ENCODE measurements around the gene DAPK2. TPM values are rescaled to one million over a fixed set of nuclear protein-coding genes. Genes with fewer than 3 reads are reported as not detected.
A peak's percentile ranks its signal among the peaks of the same experiment; 100 is the strongest.

The DAPK2 gene
- polyA plus RNA-seq, 2 of the 4 experiments (the other 2 are of a cell fraction): 3.1 to 4.8 TPM

DNA sequence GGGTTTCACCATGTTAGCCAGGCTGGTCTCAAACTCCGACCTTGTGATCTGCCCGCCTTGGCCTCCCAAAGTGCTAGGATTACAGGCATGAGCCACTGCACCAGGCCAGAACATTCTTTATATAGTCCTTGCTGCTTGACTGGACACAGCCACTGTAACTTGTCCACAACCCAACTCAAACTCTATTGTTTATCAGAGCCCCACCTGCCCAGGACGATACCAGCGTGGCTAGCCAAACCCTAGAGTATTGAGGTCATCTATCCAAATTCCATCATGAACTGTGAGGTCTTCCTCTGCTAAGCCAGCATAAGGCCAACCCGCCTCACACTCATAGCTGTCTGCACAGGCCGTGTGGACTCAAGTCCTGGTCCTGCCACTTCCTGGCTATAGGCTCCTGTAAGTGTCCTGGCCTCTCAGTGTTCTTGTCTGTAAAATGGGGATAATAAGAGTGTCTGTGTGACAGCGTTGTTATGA, 63.9 kb downstream of the DAPK2 start:
- no peak for FAIRE-seq
- H3K4me3 ChIP-seq: no peak overlapping the region
- H3K4me1 ChIP-seq: peaks cover 6% of the 10 kb centered on the region; the same call in 1 of the 3 replicates
- ChIA-PET POLR2A (no interaction called here), CTCF (interaction anchor here (1.2 to 1.5 kb wide), 4 partner anchors 11 to 230 kb away, joined by 3 to 8 read pairs (median 4); partner anchors contain the start of gene DAPK2)
- ATAC-seq: no peak
- no peak for TF ChIP-seq KDM5A (IDR thresholded peaks at IDR 0.05)
- TF ChIP-seq NFE2L2 (conservative IDR thresholded peaks at IDR 0.05; ENCODE audit: low read length): no peak
- no peak for TF ChIP-seq JUN (IDR thresholded peaks at IDR 0.05)
- TF ChIP-seq SREBF2 (IDR thresholded peaks at IDR 0.05): no peak
- TF ChIP-seq POLR2AphosphoS2 (conservative IDR thresholded peaks at IDR 0.05; ENCODE audit: low read length): no peak
- TF ChIP-seq HOXB13 (CRISPR knock-in tag; IDR thresholded peaks at IDR 0.05; ENCODE audit: low read depth): no peak
- TF ChIP-seq RFX5 (IDR thresholded peaks at IDR 0.05): no peak
- no peak for TF ChIP-seq HDAC2 (IDR thresholded peaks at IDR 0.05)
- TF ChIP-seq, protein P1, sequence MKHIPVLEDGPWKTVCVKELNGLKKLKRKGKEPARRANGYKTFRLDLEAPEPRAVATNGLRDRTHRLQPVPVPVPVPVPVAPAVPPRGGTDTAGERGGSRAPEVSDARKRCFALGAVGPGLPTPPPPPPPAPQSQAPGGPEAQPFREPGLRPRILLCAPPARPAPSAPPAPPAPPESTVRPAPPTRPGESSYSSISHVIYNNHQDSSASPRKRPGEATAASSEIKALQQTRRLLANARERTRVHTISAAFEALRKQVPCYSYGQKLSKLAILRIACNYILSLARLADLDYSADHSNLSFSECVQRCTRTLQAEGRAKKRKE (CRISPR knock-in tag; IDR thresholded peaks at IDR 0.05; ENCODE audit: low read depth): no peak
- TF ChIP-seq ESRRA (IDR thresholded peaks at IDR 0.05; ENCODE audit: borderline replicate concordance, low read length): no peak
- TF ChIP-seq CBX2 (IDR thresholded peaks at IDR 0.05; ENCODE audit: borderline replicate concordance, low read depth): no peak
- no peak for TF ChIP-seq EP300 (IDR thresholded peaks at IDR 0.05)
- no peak overlapping the region for H3K4me2 ChIP-seq
- H3K9me3 ChIP-seq: no peaks in the 10 kb centered on the region
- H3K27ac ChIP-seq: no peak overlapping the region
- no peak for DNase-seq (ENCODE audit: low read depth in 1 of 2, low spot score in 1 of 2)
- 79% methylated on average over 7 of the region's 7 CpGs for WGBS (ENCODE audit: missing lambda C conversion rate)

DNA sequence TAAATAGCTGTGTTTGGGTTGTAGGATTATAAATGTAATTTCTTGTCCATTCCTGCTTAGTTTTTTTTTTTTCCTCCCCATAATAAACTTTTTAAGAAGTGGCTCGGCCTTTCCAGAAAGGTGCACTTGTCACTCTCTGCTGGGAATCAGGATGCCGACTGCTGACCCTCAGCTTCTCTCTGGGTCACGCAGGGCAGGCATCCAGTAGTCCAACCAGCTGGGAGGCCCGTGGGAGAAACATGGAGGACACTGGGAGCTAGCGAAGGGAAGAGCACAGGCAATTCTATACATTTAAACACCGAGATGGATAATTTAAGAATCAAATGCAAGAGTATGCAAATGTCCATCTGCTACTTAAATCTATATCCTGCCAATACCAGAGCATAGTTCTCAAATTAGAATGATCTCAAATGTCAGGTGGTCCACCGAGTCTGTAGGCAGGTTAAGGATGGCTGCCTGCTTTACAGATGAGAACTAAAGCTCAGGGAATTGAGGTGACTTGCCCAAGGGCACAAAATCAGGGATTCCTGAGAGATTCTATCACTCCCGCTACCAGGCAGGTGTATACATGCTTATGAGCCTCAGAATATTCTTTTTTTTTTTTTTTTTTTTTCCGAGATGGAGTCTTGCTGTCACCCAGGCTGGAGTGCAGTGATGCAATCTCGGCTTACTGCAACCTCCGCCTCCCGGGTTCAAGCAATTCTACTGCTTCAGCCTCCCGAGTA, 64.5 kb downstream of the DAPK2 start:
- Histone ChIP-seq H3K9me3 (no peaks in the 10 kb centered on the region), H3K4me1 (peaks cover 6% of the 10 kb centered on the region; the same call in 1 of the 3 replicates), H3K4me3 (no peak overlapping the region), H3K27ac (no peak overlapping the region), H3K4me2 (no peak overlapping the region)
- ChIA-PET POLR2A (no interaction called here), CTCF (interaction anchor here (0.6 to 2.0 kb wide), 4 partner anchors 12 to 40 kb away, joined by 3 to 7 read pairs (median 4); no protein-coding TSS in a partner anchor)
- WGBS (ENCODE audit: missing lambda C conversion rate): 81% methylated on average over 13 of the region's 13 CpGs
- TF ChIP-seq POLR2A (IDR thresholded peaks at IDR 0.05; ENCODE audit: low read length): no peak
- FAIRE-seq: no peak
- no peak for DNase-seq (ENCODE audit: low read depth in 1 of 2, low spot score in 1 of 2)
- ATAC-seq: no peak

DNA sequence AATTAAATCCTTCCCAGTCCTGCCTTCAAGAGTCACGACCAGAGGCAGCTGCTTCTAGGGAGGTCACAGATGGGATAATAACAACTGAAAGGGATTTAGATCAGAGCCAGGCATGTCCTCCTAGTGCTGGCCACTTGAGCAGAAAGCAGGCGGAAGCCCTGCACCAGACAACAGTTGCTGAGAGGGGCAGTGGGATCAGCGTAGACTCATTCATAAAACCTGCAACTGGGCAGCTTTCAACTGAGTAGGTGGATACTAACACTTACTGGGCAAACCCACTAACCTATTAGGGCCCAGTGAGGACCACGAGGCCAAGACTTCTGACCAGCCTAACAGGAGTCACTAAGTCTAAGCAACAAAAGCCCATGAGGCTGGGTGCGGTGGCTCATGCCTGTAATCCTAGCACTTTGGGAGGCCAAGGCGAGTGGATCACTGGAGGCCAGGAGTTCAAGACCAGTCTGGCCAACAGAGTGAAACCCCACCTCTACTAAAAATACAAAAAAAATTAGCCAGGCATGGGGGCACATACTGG, 67.0 kb downstream of the DAPK2 start:
- FAIRE-seq: no peak
- ChIA-PET CTCF (interaction anchor here (0.6 to 2.4 kb wide), 5 partner anchors 28 to 336 kb away, joined by 3 to 5 read pairs (median 3); partner anchors contain the start of gene DAPK2), POLR2A (no interaction called here)
- no peak overlapping the region for H3K4me2 ChIP-seq
- WGBS (ENCODE audit: missing lambda C conversion rate): 66% methylated on average over 6 of the region's 6 CpGs
- no peak overlapping the region for H3K4me3 ChIP-seq
- no peaks in the 10 kb centered on the region for H3K9me3 ChIP-seq
- ATAC-seq: peak in 1 of 2 experiments; percentile 20; a peak in 1 of 6 replicates
- peaks cover 6% of the 10 kb centered on the region; the same call in 1 of the 3 replicates for H3K4me1 ChIP-seq
- H3K27ac ChIP-seq: no peak overlapping the region
- no peak for DNase-seq (ENCODE audit: low read depth in 1 of 2, low spot score in 1 of 2)
- no peak for TF ChIP-seq ZFP36 (IDR thresholded peaks at IDR 0.05; ENCODE audit: borderline replicate concordance, partially characterized antibody)
- TF ChIP-seq, protein P2, sequence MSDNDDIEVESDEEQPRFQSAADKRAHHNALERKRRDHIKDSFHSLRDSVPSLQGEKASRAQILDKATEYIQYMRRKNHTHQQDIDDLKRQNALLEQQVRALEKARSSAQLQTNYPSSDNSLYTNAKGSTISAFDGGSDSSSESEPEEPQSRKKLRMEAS (IDR thresholded peaks at IDR 0.05): no peak
- no peak for TF ChIP-seq PHF8 (IDR thresholded peaks at IDR 0.05; ENCODE audit: borderline replicate concordance, low read depth)
- no peak for TF ChIP-seq FOSB (CRISPR knock-in tag; IDR thresholded peaks at IDR 0.05)
- TF ChIP-seq EP300 (IDR thresholded peaks at IDR 0.05): no peak
- TF ChIP-seq, protein P3, sequence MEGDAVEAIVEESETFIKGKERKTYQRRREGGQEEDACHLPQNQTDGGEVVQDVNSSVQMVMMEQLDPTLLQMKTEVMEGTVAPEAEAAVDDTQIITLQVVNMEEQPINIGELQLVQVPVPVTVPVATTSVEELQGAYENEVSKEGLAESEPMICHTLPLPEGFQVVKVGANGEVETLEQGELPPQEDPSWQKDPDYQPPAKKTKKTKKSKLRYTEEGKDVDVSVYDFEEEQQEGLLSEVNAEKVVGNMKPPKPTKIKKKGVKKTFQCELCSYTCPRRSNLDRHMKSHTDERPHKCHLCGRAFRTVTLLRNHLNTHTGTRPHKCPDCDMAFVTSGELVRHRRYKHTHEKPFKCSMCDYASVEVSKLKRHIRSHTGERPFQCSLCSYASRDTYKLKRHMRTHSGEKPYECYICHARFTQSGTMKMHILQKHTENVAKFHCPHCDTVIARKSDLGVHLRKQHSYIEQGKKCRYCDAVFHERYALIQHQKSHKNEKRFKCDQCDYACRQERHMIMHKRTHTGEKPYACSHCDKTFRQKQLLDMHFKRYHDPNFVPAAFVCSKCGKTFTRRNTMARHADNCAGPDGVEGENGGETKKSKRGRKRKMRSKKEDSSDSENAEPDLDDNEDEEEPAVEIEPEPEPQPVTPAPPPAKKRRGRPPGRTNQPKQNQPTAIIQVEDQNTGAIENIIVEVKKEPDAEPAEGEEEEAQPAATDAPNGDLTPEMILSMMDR (IDR thresholded peaks at IDR 0.05): no peak
- TF ChIP-seq, protein P4, sequence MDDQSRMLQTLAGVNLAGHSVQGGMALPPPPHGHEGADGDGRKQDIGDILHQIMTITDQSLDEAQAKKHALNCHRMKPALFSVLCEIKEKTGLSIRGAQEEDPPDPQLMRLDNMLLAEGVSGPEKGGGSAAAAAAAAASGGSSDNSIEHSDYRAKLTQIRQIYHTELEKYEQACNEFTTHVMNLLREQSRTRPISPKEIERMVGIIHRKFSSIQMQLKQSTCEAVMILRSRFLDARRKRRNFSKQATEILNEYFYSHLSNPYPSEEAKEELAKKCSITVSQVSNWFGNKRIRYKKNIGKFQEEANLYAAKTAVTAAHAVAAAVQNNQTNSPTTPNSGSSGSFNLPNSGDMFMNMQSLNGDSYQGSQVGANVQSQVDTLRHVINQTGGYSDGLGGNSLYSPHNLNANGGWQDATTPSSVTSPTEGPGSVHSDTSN (IDR thresholded peaks at IDR 0.05): no peak
- TF ChIP-seq, protein P5, sequence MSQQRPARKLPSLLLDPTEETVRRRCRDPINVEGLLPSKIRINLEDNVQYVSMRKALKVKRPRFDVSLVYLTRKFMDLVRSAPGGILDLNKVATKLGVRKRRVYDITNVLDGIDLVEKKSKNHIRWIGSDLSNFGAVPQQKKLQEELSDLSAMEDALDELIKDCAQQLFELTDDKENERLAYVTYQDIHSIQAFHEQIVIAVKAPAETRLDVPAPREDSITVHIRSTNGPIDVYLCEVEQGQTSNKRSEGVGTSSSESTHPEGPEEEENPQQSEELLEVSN (IDR thresholded peaks at IDR 0.05; ENCODE audit: borderline replicate concordance, low read depth): no peak
- TF ChIP-seq, protein P6, sequence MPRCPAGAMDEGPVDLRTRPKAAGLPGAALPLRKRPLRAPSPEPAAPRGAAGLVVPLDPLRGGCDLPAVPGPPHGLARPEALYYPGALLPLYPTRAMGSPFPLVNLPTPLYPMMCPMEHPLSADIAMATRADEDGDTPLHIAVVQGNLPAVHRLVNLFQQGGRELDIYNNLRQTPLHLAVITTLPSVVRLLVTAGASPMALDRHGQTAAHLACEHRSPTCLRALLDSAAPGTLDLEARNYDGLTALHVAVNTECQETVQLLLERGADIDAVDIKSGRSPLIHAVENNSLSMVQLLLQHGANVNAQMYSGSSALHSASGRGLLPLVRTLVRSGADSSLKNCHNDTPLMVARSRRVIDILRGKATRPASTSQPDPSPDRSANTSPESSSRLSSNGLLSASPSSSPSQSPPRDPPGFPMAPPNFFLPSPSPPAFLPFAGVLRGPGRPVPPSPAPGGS (IDR thresholded peaks at IDR 0.05): no peak
- TF ChIP-seq NFE2L2 (conservative IDR thresholded peaks at IDR 0.05; ENCODE audit: low read length): no peak
- TF ChIP-seq, protein P7, sequence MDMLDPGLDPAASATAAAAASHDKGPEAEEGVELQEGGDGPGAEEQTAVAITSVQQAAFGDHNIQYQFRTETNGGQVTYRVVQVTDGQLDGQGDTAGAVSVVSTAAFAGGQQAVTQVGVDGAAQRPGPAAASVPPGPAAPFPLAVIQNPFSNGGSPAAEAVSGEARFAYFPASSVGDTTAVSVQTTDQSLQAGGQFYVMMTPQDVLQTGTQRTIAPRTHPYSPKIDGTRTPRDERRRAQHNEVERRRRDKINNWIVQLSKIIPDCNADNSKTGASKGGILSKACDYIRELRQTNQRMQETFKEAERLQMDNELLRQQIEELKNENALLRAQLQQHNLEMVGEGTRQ (IDR thresholded peaks at IDR 0.05): no peak
- TF ChIP-seq NR3C1 (IDR thresholded peaks at IDR 0.05): no peak
- TF ChIP-seq HOXB13 (CRISPR knock-in tag; IDR thresholded peaks at IDR 0.05; ENCODE audit: low read depth): no peak
- TF ChIP-seq JUNB (IDR thresholded peaks at IDR 0.05): no peak
- TF ChIP-seq CHD2 (IDR thresholded peaks at IDR 0.05; ENCODE audit: low read length, partially characterized antibody): no peak

Measured in A549 (cell line).